COLO829 (cell line): Measurements from ENCODE around the gene ENKUR.
A peak's percentile ranks its signal among the peaks of the same experiment; 100 is the strongest.
"Not testable (repeated sequence)": the region's sequence is repeated elsewhere in the genome, so short reads cannot be mapped to it uniquely, and the experiment has no call there.

Source experiments
- DNase-seq: peaks from one replicate; pipeline ENCODE4 v3.0.0; 2012; ENCODE audit warnings: low spot score

The ENKUR gene

GRCh38 chr10:25023278-25023677 is 7.3 kb upstream of the ENKUR start:
- DNase-seq: no peak

DNA sequence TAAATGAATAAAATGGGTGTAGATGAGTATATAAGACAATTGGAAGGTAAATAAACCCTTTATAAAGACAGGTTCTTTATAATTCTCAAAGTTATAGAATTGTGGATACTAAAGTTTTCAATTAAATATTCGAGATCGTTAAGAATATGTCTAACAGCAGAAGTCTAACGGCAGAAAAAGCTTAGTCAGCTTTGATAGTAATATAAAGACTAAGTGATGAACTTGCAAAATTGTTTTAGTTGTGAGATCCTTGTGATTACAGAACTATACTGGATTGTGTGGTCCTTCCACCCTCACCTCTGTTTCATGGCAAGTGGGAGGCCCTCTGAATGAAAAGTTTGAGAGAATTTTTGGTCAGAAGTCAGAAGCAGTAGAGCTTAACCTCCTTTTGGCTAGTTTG is 2.7 kb upstream of the ENKUR start:
- DNase-seq: no peak

GRCh38 chr10:25017661-25018060 is 1.7 kb upstream of the ENKUR start:
- no peak for DNase-seq

DNA sequence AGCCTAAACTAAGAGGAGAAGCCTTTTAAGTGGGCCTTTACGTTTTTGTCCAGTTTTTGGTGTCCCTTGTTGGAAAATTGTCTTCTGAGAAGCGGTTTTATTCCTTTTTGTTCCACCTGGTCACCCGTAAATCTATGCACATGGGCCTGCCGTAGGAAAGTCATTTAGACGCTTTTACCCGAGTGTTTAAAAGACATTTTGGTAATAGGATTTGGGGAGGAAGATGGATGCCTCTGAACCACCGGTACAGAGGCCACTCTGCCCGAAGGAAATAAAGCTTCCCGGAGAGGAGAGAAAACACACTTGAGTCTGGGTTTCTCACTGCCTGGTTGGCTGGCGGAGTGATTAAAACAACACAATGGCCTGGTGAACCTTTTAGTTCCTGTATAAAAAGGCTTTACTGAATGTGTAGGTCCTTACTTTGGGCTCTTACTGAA is 1.2 kb upstream of the ENKUR start:
- peak; percentile 5 for DNase-seq

- peak; percentile 98 for DNase-seq
These were observed 607 bp upstream of the ENKUR start, which contains the start of gene THNSL1 for GRCh38 chr10:25016376-25017153. TSS of gene THNSL1 (plus strand) at chr10:25016612. CDS start at chr10:25023224, 6,612 bp downstream.

- DNase-seq: no peak
These were observed 1.4 kb downstream of the ENKUR start for GRCh38 chr10:25014579-25014978.

- DNase-seq: not testable (repeated sequence)
These were observed 4.4 kb downstream of the ENKUR start for GRCh38 chr10:25011591-25011990.

GRCh38 chr10:24998044-24998443 is 17.9 kb downstream of the ENKUR start:
- no peak for DNase-seq

DNA sequence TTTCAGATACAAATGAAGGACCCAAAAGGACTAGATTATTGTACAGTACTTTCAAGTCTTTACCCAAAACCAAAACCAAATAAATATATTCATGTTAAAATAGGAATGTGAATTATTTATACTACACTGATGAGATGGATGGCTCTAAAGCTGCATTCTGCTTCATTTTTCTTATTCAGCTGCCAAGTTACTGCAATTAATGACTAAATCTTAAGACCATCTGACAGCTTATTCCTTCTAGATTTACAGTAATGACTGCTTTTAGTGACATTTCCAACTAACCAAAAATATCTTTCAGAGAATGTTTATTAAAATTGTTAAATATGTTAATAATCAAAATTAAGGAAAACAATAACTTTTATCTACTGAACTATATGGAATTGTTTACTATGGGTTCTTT is 20.9 kb downstream of the ENKUR start:
- no peak for DNase-seq

GRCh38 chr10:24993237-24993958 is 22.6 kb downstream of the ENKUR start:
- DNase-seq: no peak

DNA sequence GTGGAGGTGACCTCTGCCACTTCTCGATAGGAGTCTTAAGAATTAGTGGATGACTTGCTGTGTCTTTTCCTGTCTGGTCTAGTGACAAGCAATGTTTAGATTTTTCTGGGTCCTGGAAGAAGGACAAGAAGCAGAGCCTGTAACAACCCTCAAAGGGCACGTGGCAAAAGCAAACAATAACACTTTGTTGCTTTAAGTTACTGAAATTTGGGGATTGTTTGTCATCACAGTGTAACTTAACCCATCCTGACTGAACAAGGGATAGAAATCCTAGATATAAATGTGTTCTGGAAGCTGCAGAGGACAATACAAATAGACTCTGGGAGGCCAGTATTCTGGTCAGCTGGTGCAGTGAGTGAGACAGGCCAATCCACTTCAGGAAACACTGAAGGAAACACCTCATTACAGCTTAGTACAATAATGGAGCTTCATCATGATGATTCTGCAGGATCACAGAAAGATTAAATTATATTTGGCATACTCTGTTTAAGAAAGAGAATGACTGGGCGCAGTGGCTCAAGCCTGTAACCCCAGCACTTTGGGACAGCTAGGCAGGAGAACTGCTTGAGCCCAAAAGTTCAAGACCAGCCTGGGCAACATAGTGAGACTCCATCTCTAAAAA is 23.3 kb downstream of the ENKUR start:
- DNase-seq: no peak

GRCh38 chr10:24991298-24991697 is 24.7 kb downstream of the ENKUR start:
- no peak for DNase-seq

GRCh38 chr10:24989867-24990266 is 26.1 kb downstream of the ENKUR start:
- no peak for DNase-seq

- DNase-seq: no peak
These were observed 26.9 kb downstream of the ENKUR start for GRCh38 chr10:24988831-24989640.

- DNase-seq: no peak
These were observed 31.1 kb downstream of the ENKUR start for GRCh38 chr10:24984906-24985305.

GRCh38 chr10:24983946-24984345 is 32.0 kb downstream of the ENKUR start:
- DNase-seq: no peak

- DNase-seq: no peak
These were observed 32.8 kb downstream of the ENKUR start for GRCh38 chr10:24983130-24983529.

GRCh38 chr10:24982319-24983112 is 33.4 kb downstream of the ENKUR start:
- DNase-seq: no peak

GRCh38 chr10:24981161-24981710 is 34.7 kb downstream of the ENKUR start:
- no peak for DNase-seq

GRCh38 chr10:24979685-24980084 is 36.3 kb downstream of the ENKUR start:
- DNase-seq: no peak

DNA sequence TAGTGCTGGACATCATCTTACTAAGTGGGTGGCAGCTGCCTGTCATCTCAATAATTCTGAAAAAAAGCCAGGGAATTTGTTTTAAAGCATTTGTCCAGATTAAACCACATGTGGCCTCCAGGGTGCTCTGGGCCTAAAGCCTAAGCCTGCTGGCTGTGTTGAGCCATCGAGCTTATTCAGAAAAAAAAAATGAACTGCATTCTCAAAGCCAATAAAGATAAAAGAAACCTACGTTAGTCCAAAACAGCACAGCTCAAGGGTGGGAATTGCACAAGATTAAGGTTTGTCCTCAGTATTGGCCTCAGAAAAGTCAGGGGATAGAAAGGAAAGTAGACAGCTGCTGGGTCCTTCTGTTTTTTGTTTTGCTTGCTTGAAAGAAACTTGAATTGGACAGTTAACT is 41.0 kb downstream of the ENKUR start:
- no peak for DNase-seq
